Naive thymus-derived CD4-positive, alpha-beta T cell (primary cell): Measurements from ENCODE around the gene PTPRT. TPM values are rescaled to one million over a fixed set of nuclear protein-coding genes. Genes with fewer than 3 reads are reported as not detected.
"Not testable (repeated sequence)": the region's sequence is repeated elsewhere in the genome, so short reads cannot be mapped to it uniquely, and the experiment has no call there.

Experiments used
- ATAC-seq: fragments of 150-1000 bp; cut with Tn5 transposase; 2 replicates; pipeline ENCODE4 v1.10.0; 2021; ENCODE audit warnings: mild to moderate bottlenecking, moderate library complexity
- CTCF ChIA-PET: fragments of 350-600 bp; sonication (Branson Sonifier 250); formaldehyde crosslinking; loops from one replicate; lab custom pipeline; 2021; ENCODE audit warnings: antibody characterized with exemption; lab: Charles Lee
- POLR2A ChIA-PET: fragments of 350-600 bp; sonication (Branson Sonifier 250); formaldehyde crosslinking; loops from one replicate; lab custom pipeline; 2021; ENCODE audit warnings: antibody characterized with exemption, inconsistent platforms; lab: Charles Lee
- DNase-seq, 9 donors: peaks; one replicate each; pipeline versions ENCODE4 v3.0.0 to v3.0.0-alpha.2; 2020 to 2022; ENCODE audit warnings: mixed read lengths in 1 of 9
- H3K27ac ChIP-seq: one replicate; pipeline ENCODE4 v1.7.0; 2013; ENCODE audit warnings: mild to moderate bottlenecking, low read depth, low read length, moderate library complexity
- H3K27me3 ChIP-seq, 2 donors: one replicate each; pipeline ENCODE4 v1.7.0; 2013; ENCODE audit warnings: low read length in 2 of 2, mild to moderate bottlenecking in 2 of 2, moderate library complexity in 2 of 2; ENCODE audit not compliant: control insufficient read depth in 2 of 2, insufficient read depth in 2 of 2
- H3K36me3 ChIP-seq, 3 experiments: 1 replicate in 2 of 3; 2 replicates in 1 of 3; pipeline ENCODE4 v1.7.0; 2013; ENCODE audit warnings: low read length in 3 of 3, mild to moderate bottlenecking in 3 of 3, moderate library complexity in 1 of 3; ENCODE audit not compliant: insufficient read depth in 3 of 3, control insufficient read depth in 2 of 3
- H3K4me1 ChIP-seq, 2 donors: one replicate each; pipeline ENCODE4 v1.7.0; 2013; ENCODE audit warnings: low read length in 2 of 2, mild to moderate bottlenecking in 2 of 2, moderate library complexity in 1 of 2; ENCODE audit not compliant: control insufficient read depth in 2 of 2, insufficient read depth in 2 of 2
- H3K4me3 ChIP-seq: 2 replicates; pipeline ENCODE4 v1.7.0; 2013; ENCODE audit warnings: mild to moderate bottlenecking, low read length
- H3K9me3 ChIP-seq, 3 experiments: 1 replicate in 2 of 3; 2 replicates in 1 of 3; pipeline ENCODE4 v1.7.0; 2013; ENCODE audit warnings: low read length in 3 of 3; ENCODE audit not compliant: control insufficient read depth in 2 of 3
- H3K27ac Mint-ChIP-seq, 9 donors: one replicate each; pipeline ENCODE4 v1.8.0; 2020 to 2022; ENCODE audit warnings: mixed read lengths in 9 of 9, mild to moderate bottlenecking in 8 of 9, moderate library complexity in 5 of 9, inconsistent platforms in 2 of 9
- H3K27me3 Mint-ChIP-seq, 5 donors: one replicate each; pipeline ENCODE4 v1.8.0; 2021 to 2022; ENCODE audit warnings: mixed read lengths in 5 of 5, mild to moderate bottlenecking in 1 of 5
- H3K36me3 Mint-ChIP-seq, 5 donors: one replicate each; pipeline ENCODE4 v1.8.0; 2020 to 2022; ENCODE audit warnings: mixed read lengths in 5 of 5, mild to moderate bottlenecking in 3 of 5, inconsistent platforms in 1 of 5
- H3K4me1 Mint-ChIP-seq, 7 donors: one replicate each; pipeline ENCODE4 v1.8.0; 2020 to 2022; ENCODE audit warnings: mixed read lengths in 7 of 7, mild to moderate bottlenecking in 3 of 7, inconsistent platforms in 1 of 7
- H3K4me3 Mint-ChIP-seq, 10 donors: one replicate each; pipeline ENCODE4 v1.8.0; 2020 to 2022; ENCODE audit warnings: mild to moderate bottlenecking in 10 of 10, mixed read lengths in 10 of 10, moderate library complexity in 6 of 10, inconsistent platforms in 2 of 10
- H3K9me3 Mint-ChIP-seq, 11 donors: one replicate each; pipeline ENCODE4 v1.8.0; 2020 to 2022; ENCODE audit warnings: mixed read lengths in 11 of 11, mild to moderate bottlenecking in 4 of 11, inconsistent platforms in 1 of 11, moderate library complexity in 1 of 11
- intact Hi-C, 2 donors: fragments of 100-400 bp; cut with micrococcal nuclease; formaldehyde crosslinking; loops; one replicate each; pipeline ENCODE4 v1.15.1; 2023
- polyA plus RNA-seq, 2 donors: library from polyadenylated mRNA; unstranded; fragments of 300-500 nt; fragmentation: Illumina TruSeq; gene quantifications; one replicate each; pipeline ENCODE4 v1.2.3, GENCODE V29; 2021
- total RNA-seq, 6 experiments: library from RNA in 5 of 6; stranded (reverse) in 5 of 6; gene quantifications; 1 replicate in 5 of 6; 2 replicates in 1 of 6; pipeline ENCODE4 v1.2.3 and lab custom pipeline; 2021 to 2026

Gene PTPRT
- total and polyA plus RNA-seq, 7 experiments from 2014 or later, result not detected

- ChIA-PET CTCF (no interaction called here), POLR2A (no interaction called here)
- DNase-seq (no peak), ATAC-seq (no peak)
- Mint-ChIP-seq H3K27me3 (peaks cover 0 to 4% (median 0%) of the 10 kb centered on the region in 5 donors), H3K27ac (no peak overlapping the region), H3K9me3 (peaks cover 0 to 9% (median 4%) of the 10 kb centered on the region in 11 donors), H3K4me1 (peaks cover 0 to 2% (median 0%) of the 10 kb centered on the region in 7 donors), H3K4me3 (no peak overlapping the region), H3K36me3 (no peaks in the 10 kb centered on the region)
- Histone ChIP-seq H3K27ac (no peak overlapping the region), H3K4me3 (no peak overlapping the region), H3K9me3 (no peaks in the 10 kb centered on the region), H3K36me3 (no peaks in the 10 kb centered on the region), H3K4me1 (no peaks in the 10 kb centered on the region), H3K27me3 (no peaks in the 10 kb centered on the region)
- intact Hi-C loops, result no loop called here
Observed at GRCh38 chr20:42907730-42908129, 282.0 kb downstream of the PTPRT start.

- no peaks in the 10 kb centered on the region for H3K36me3 ChIP-seq
- no peak for DNase-seq
- Mint-ChIP-seq H3K27me3 (peaks cover 0 to 8% (median 4%) of the 10 kb centered on the region in 5 donors), H3K4me3 (no peak overlapping the region), H3K9me3 (peaks cover 0 to 9% (median 5%) of the 10 kb centered on the region in 11 donors), H3K4me1 (peaks cover 0 to 2% (median 0%) of the 10 kb centered on the region in 7 donors), H3K27ac (no peak overlapping the region), H3K36me3 (no peaks in the 10 kb centered on the region)
- intact Hi-C loops, result no loop called here
- ChIA-PET CTCF (no interaction called here), POLR2A (no interaction called here)
- H3K4me1 ChIP-seq, result no peaks in the 10 kb centered on the region
- no peak overlapping the region for H3K4me3 ChIP-seq
- no peak overlapping the region for H3K27ac ChIP-seq
- H3K9me3 ChIP-seq, result no peaks in the 10 kb centered on the region
- H3K27me3 ChIP-seq, result no peaks in the 10 kb centered on the region
- ATAC-seq, result no peak
Observed at GRCh38 chr20:42906120-42906519, 283.6 kb downstream of the PTPRT start.

- Histone ChIP-seq H3K4me1 (no peaks in the 10 kb centered on the region), H3K27ac (no peak overlapping the region), H3K27me3 (no peaks in the 10 kb centered on the region), H3K36me3 (no peaks in the 10 kb centered on the region), H3K9me3 (no peaks in the 10 kb centered on the region), H3K4me3 (no peak overlapping the region)
- Mint-ChIP-seq H3K27me3 (peaks cover 0 to 11% (median 4%) of the 10 kb centered on the region in 5 donors), H3K4me3 (no peak overlapping the region), H3K9me3 (peaks cover 0 to 14% (median 6%) of the 10 kb centered on the region in 11 donors), H3K36me3 (no peaks in the 10 kb centered on the region), H3K27ac (no peak overlapping the region), H3K4me1 (peaks cover 0 to 2% (median 0%) of the 10 kb centered on the region in 7 donors)
- POLR2A ChIA-PET, result no interaction called here
- intact Hi-C loops, result no loop called here
- CTCF ChIA-PET, result no interaction called here
- DNase-seq (no peak), ATAC-seq (no peak)
Observed at GRCh38 chr20:42902509-42902908, 287.2 kb downstream of the PTPRT start.

GRCh38 chr20:42901689-42902440 lies 287.8 kb downstream of the PTPRT start:
- Histone ChIP-seq H3K9me3 (no peaks in the 10 kb centered on the region), H3K4me3 (no peak overlapping the region), H3K27ac (no peak overlapping the region), H3K4me1 (no peaks in the 10 kb centered on the region), H3K36me3 (no peaks in the 10 kb centered on the region), H3K27me3 (no peaks in the 10 kb centered on the region)
- ChIA-PET CTCF (no interaction called here), POLR2A (no interaction called here)
- Mint-ChIP-seq H3K9me3 (peaks cover 0 to 12% (median 5%) of the 10 kb centered on the region in 11 donors), H3K4me1 (peaks cover 0 to 2% (median 0%) of the 10 kb centered on the region in 7 donors), H3K4me3 (no peak overlapping the region), H3K27me3 (peaks cover 0 to 11% (median 4%) of the 10 kb centered on the region in 5 donors), H3K36me3 (no peaks in the 10 kb centered on the region), H3K27ac (no peak overlapping the region)
- intact Hi-C loops, result no loop called here
- ATAC-seq, result no peak
- DNase-seq, result no peak

GRCh38 chr20:42900764-42901163 lies 288.9 kb downstream of the PTPRT start:
- Mint-ChIP-seq H3K9me3 (peaks cover 0 to 11% (median 4%) of the 10 kb centered on the region in 11 donors), H3K27ac (peak overlapping the region in 1 of 9 donors; percentile 81), H3K27me3 (peaks cover 0 to 11% (median 4%) of the 10 kb centered on the region in 5 donors)
- H3K4me3 ChIP-seq, H3K9me3 ChIP-seq, intact Hi-C loops, CTCF ChIA-PET, H3K4me1 ChIP-seq, H3K27ac ChIP-seq, POLR2A ChIA-PET, H3K36me3 Mint-ChIP-seq, H3K36me3 ChIP-seq, H3K4me3 Mint-ChIP-seq, H3K4me1 Mint-ChIP-seq, ATAC-seq, DNase-seq, H3K27me3 ChIP-seq: not testable (repeated sequence)

- Histone ChIP-seq H3K27me3 (no peaks in the 10 kb centered on the region), H3K4me3 (no peak overlapping the region), H3K36me3 (no peaks in the 10 kb centered on the region), H3K9me3 (no peaks in the 10 kb centered on the region), H3K27ac (no peak overlapping the region), H3K4me1 (no peaks in the 10 kb centered on the region)
- H3K27me3 Mint-ChIP-seq, result no peaks in the 10 kb centered on the region
- H3K4me3 Mint-ChIP-seq, result no peak overlapping the region
- H3K9me3 Mint-ChIP-seq, result peaks cover 0 to 13% (median 4%) of the 10 kb centered on the region in 11 donors
- no peak for DNase-seq
- ChIA-PET CTCF (no interaction called here), POLR2A (no interaction called here)
- H3K27ac Mint-ChIP-seq, result no peak overlapping the region
- intact Hi-C loops, result no loop called here
- no peak for ATAC-seq
- no peaks in the 10 kb centered on the region for H3K36me3 Mint-ChIP-seq
- H3K4me1 Mint-ChIP-seq, result no peaks in the 10 kb centered on the region
Observed at GRCh38 chr20:42895020-42895419, 294.7 kb downstream of the PTPRT start.

GRCh38 chr20:42894483-42894882 lies 295.2 kb downstream of the PTPRT start:
- no peak for ATAC-seq
- POLR2A ChIA-PET, result no interaction called here
- Mint-ChIP-seq H3K4me1 (no peaks in the 10 kb centered on the region), H3K4me3 (no peak overlapping the region), H3K27me3 (no peaks in the 10 kb centered on the region), H3K27ac (no peak overlapping the region), H3K9me3 (peaks cover 0 to 13% (median 4%) of the 10 kb centered on the region in 11 donors), H3K36me3 (no peaks in the 10 kb centered on the region)
- DNase-seq, result no peak
- H3K36me3 ChIP-seq, result no peaks in the 10 kb centered on the region
- CTCF ChIA-PET, result no interaction called here
- no peaks in the 10 kb centered on the region for H3K27me3 ChIP-seq
- intact Hi-C loops, result no loop called here
- no peaks in the 10 kb centered on the region for H3K9me3 ChIP-seq
- H3K4me3 ChIP-seq, result no peak overlapping the region
- no peak overlapping the region for H3K27ac ChIP-seq
- no peaks in the 10 kb centered on the region for H3K4me1 ChIP-seq
